Rectal smooth muscle tissue (tissue), 1 donor: ENCODE data around the gene ADM.

Source experiments
- H3K27ac ChIP-seq: one replicate; pipeline ENCODE4 v1.7.0; 2013; ENCODE audit warnings: low read depth, low read length, inconsistent platforms
- H3K27me3 ChIP-seq: one replicate; pipeline ENCODE4 v1.7.0; 2013; ENCODE audit warnings: low read length; ENCODE audit not compliant: control insufficient read depth, insufficient read depth
- H3K36me3 ChIP-seq: one replicate; pipeline ENCODE4 v1.7.0; 2013; ENCODE audit warnings: low read length; ENCODE audit not compliant: control insufficient read depth, insufficient read depth
- H3K4me1 ChIP-seq: one replicate; pipeline ENCODE4 v1.7.0; 2013; ENCODE audit warnings: low read length; ENCODE audit not compliant: control insufficient read depth, insufficient read depth
- H3K4me3 ChIP-seq: one replicate; pipeline ENCODE4 v1.7.0; 2013; ENCODE audit warnings: low read length
- H3K9ac ChIP-seq: one replicate; pipeline ENCODE4 v1.7.0; 2013; ENCODE audit warnings: low read length

The ADM gene

DNA sequence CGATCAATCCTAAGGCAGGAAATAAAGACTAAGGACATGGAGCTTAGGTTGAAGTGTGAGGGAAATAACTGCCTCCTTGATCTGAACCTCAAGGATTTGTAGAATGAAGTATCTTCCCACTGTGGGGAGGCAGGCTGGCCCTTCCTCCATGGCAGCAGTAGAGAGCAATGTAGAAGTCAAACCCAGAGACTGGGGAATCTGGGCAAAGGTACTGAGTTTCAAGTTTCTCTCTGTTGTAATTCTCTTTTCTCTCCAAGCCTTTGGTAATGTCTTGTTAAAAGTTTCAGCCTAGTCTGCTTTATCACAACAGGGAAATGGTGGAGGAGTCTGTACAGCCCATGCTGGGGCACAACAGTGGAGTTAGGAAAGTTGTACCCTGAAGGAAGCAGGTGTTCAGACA, 49.5 kb downstream of the ADM start:
- Histone ChIP-seq H3K4me3 (no peak overlapping the region), H3K36me3 (no peaks in the 10 kb centered on the region), H3K4me1 (no peaks in the 10 kb centered on the region), H3K27me3 (no peaks in the 10 kb centered on the region), H3K9ac (no peak overlapping the region), H3K27ac (no peak overlapping the region)

GRCh38 chr11:10355257-10355661, 50.4 kb downstream of the ADM start:
- Histone ChIP-seq H3K27me3 (no peaks in the 10 kb centered on the region), H3K9ac (no peak overlapping the region), H3K4me3 (no peak overlapping the region), H3K27ac (no peak overlapping the region), H3K36me3 (no peaks in the 10 kb centered on the region), H3K4me1 (no peaks in the 10 kb centered on the region)

- H3K27me3 ChIP-seq, result no peaks in the 10 kb centered on the region
- H3K36me3 ChIP-seq, result no peaks in the 10 kb centered on the region
- no peaks in the 10 kb centered on the region for H3K4me1 ChIP-seq
- H3K4me3 ChIP-seq, result no peak overlapping the region
- no peak overlapping the region for H3K9ac ChIP-seq
- H3K27ac ChIP-seq, result no peak overlapping the region
These were observed 51.3 kb downstream of the ADM start for GRCh38 chr11:10356161-10356560.
